Stimulated activated CD4-positive, alpha-beta T cell treated with anti-CD3 and anti-CD28 coated beads, TNF-alpha, amount 100 ng/mL, for 1 hour (primary cell): ENCODE measurements around the gene ARAP1.

Source experiments
- DNase-seq, 3 donors: peaks; one replicate each; pipeline ENCODE4 v3.0.0-alpha.2; 2020; ENCODE audit warnings: low read depth in 3 of 3, low spot score in 1 of 3

ARAP1 gene

GRCh38 chr11:72705442-72706365, 46.5 kb downstream of the ARAP1 start:
- DNase-seq = no peak

- no peak for DNase-seq
Measured at GRCh38 chr11:72704783-72705265, 47.4 kb downstream of the ARAP1 start.

GRCh38 chr11:72704028-72704782, 48.0 kb downstream of the ARAP1 start:
- DNase-seq = no peak

- DNase-seq = no peak
Measured at GRCh38 chr11:72703267-72704008, 48.8 kb downstream of the ARAP1 start.

GRCh38 chr11:72702577-72703241, 49.5 kb downstream of the ARAP1 start:
- DNase-seq = no peak

GRCh38 chr11:72702096-72702495, 50.1 kb downstream of the ARAP1 start:
- no peak for DNase-seq

- DNase-seq = no peak
Measured at GRCh38 chr11:72701466-72701865, 50.7 kb downstream of the ARAP1 start.

GRCh38 chr11:72700146-72700545, 52.1 kb downstream of the ARAP1 start:
- DNase-seq = no peak

- no peak for DNase-seq
Measured at GRCh38 chr11:72697814-72698213, 54.4 kb downstream of the ARAP1 start.

GRCh38 chr11:72696866-72697700, 55.1 kb downstream of the ARAP1 start:
- no peak for DNase-seq

- DNase-seq = no peak
Measured at GRCh38 chr11:72695354-72695753, 56.9 kb downstream of the ARAP1 start.

GRCh38 chr11:72693271-72693968, 58.8 kb downstream of the ARAP1 start:
- no peak for DNase-seq

- DNase-seq = no peak
Measured at GRCh38 chr11:72692498-72693237, 59.5 kb downstream of the ARAP1 start.

GRCh38 chr11:72690166-72690565, 62.0 kb downstream of the ARAP1 start:
- no peak for DNase-seq

GRCh38 chr11:72688929-72689328, 63.3 kb downstream of the ARAP1 start:
- no peak for DNase-seq

GRCh38 chr11:72688486-72688885, 63.7 kb downstream of the ARAP1 start:
- no peak for DNase-seq

GRCh38 chr11:72687326-72687725, 64.9 kb downstream of the ARAP1 start:
- DNase-seq = no peak

- DNase-seq = no peak
Measured at GRCh38 chr11:72686639-72687220, 65.5 kb downstream of the ARAP1 start.
